Activated CD4-positive, alpha-beta T cell treated with anti-CD3 and anti-CD28 coated beads, Interleukin-2, amount 10 ng/mL, durations not matched to agents 24 days and 14 days (primary cell): Measurements from ENCODE around the gene METTL14. TPM values are rescaled to one million over a fixed set of nuclear protein-coding genes. Genes with fewer than 3 reads are reported as not detected.

ENCODE experiments used
- DNase-seq: peaks from one replicate; pipeline ENCODE4 v3.0.0; 2022
- H3K27ac Mint-ChIP-seq: one replicate; pipeline ENCODE4 v1.8.0; 2022; ENCODE audit warnings: mild to moderate bottlenecking, mixed read lengths
- H3K27me3 Mint-ChIP-seq: one replicate; pipeline ENCODE4 v1.8.0; 2022; ENCODE audit warnings: mixed read lengths
- H3K36me3 Mint-ChIP-seq: one replicate; pipeline ENCODE4 v1.8.0; 2022; ENCODE audit warnings: low read depth, mild to moderate bottlenecking, mixed read lengths
- H3K4me1 Mint-ChIP-seq: one replicate; pipeline ENCODE4 v1.8.0; 2021; ENCODE audit warnings: mixed read lengths
- H3K4me3 Mint-ChIP-seq: one replicate; pipeline ENCODE4 v1.8.0; 2022; ENCODE audit warnings: mild to moderate bottlenecking, moderate library complexity, mixed read lengths
- H3K9me3 Mint-ChIP-seq: one replicate; pipeline ENCODE4 v1.8.0; 2021; ENCODE audit warnings: mixed read lengths
- intact Hi-C: fragments of 100-400 bp; cut with micrococcal nuclease; formaldehyde crosslinking; loops from one replicate; pipeline ENCODE4 v1.15.1; 2023
- total RNA-seq: library from RNA; stranded (reverse); gene quantifications from 2 replicates; pipeline ENCODE4 v1.2.3, GENCODE V29; 2022

The METTL14 gene
- total RNA-seq, 1 donor from 2014 or later = 51.9 TPM

- Mint-ChIP-seq H3K36me3 (peaks cover 42% of the 10 kb centered on the region), H3K9me3 (no peaks in the 10 kb centered on the region)
These were observed 56.2 kb downstream of the METTL14 start for GRCh38 chr4:118741301-118741855.

GRCh38 chr4:118742050-118742449 lies 56.9 kb downstream of the METTL14 start:
- no peak for DNase-seq
- H3K9me3 Mint-ChIP-seq = no peaks in the 10 kb centered on the region
- no peak overlapping the region for H3K4me3 Mint-ChIP-seq
- no peak overlapping the region for H3K27ac Mint-ChIP-seq
- intact Hi-C loops = loop anchor here (10.0 kb wide), 1 partner anchor 63 kb away; no protein-coding TSS in a partner anchor
- peaks cover 2% of the 10 kb centered on the region for H3K4me1 Mint-ChIP-seq
- no peaks in the 10 kb centered on the region for H3K27me3 Mint-ChIP-seq
- H3K36me3 Mint-ChIP-seq = peaks cover 37% of the 10 kb centered on the region

More at GRCh38 chr4:118741301-118741855, 56.2 kb downstream of the METTL14 start:
- H3K27ac Mint-ChIP-seq = no peak overlapping the region
- intact Hi-C loops = loop anchor here (10.0 kb wide), 1 partner anchor 63 kb away; no protein-coding TSS in a partner anchor
- no peak for DNase-seq
- no peak overlapping the region for H3K4me3 Mint-ChIP-seq
- H3K4me1 Mint-ChIP-seq = peaks cover 2% of the 10 kb centered on the region
- H3K27me3 Mint-ChIP-seq = no peaks in the 10 kb centered on the region

GRCh38 chr4:118743867-118744266 lies 58.7 kb downstream of the METTL14 start:
- Mint-ChIP-seq H3K36me3 (peaks cover 31% of the 10 kb centered on the region), H3K4me1 (peaks cover 2% of the 10 kb centered on the region)

GRCh38 chr4:118745357-118745756 lies 60.2 kb downstream of the METTL14 start:
- Mint-ChIP-seq H3K4me3 (no peak overlapping the region), H3K27ac (no peak overlapping the region), H3K4me1 (peaks cover 2% of the 10 kb centered on the region), H3K36me3 (peaks cover 23% of the 10 kb centered on the region), H3K9me3 (no peaks in the 10 kb centered on the region), H3K27me3 (no peaks in the 10 kb centered on the region)
- DNase-seq = no peak
- intact Hi-C loops = loop anchor here (10.0 kb wide), 1 partner anchor 59 kb away; no protein-coding TSS in a partner anchor

More at GRCh38 chr4:118743867-118744266, 58.7 kb downstream of the METTL14 start:
- no peak overlapping the region for H3K4me3 Mint-ChIP-seq
- H3K9me3 Mint-ChIP-seq = no peaks in the 10 kb centered on the region
- no peak overlapping the region for H3K27ac Mint-ChIP-seq
- intact Hi-C loops = loop anchor here (10.0 kb wide), 1 partner anchor 61 kb away; no protein-coding TSS in a partner anchor
- no peaks in the 10 kb centered on the region for H3K27me3 Mint-ChIP-seq
- DNase-seq = no peak

- Mint-ChIP-seq H3K4me1 (peaks cover under 1% of the 10 kb centered on the region), H3K27me3 (no peaks in the 10 kb centered on the region), H3K36me3 (peaks cover 23% of the 10 kb centered on the region), H3K9me3 (no peaks in the 10 kb centered on the region), H3K27ac (no peak overlapping the region), H3K4me3 (no peak overlapping the region)
- intact Hi-C loops = loop anchor here (10.0 kb wide), 1 partner anchor 58 kb away; no protein-coding TSS in a partner anchor
- no peak for DNase-seq
These were observed 61.2 kb downstream of the METTL14 start for GRCh38 chr4:118746251-118746919.

- intact Hi-C loops = loop anchor here (10.0 kb wide), 1 partner anchor 55 kb away; no protein-coding TSS in a partner anchor
- no peaks in the 10 kb centered on the region for H3K4me1 Mint-ChIP-seq
- peaks cover 18% of the 10 kb centered on the region for H3K36me3 Mint-ChIP-seq
- H3K27ac Mint-ChIP-seq = no peak overlapping the region
- no peak overlapping the region for H3K4me3 Mint-ChIP-seq
- DNase-seq = no peak
- no peaks in the 10 kb centered on the region for H3K27me3 Mint-ChIP-seq
- no peaks in the 10 kb centered on the region for H3K9me3 Mint-ChIP-seq
These were observed 64.3 kb downstream of the METTL14 start for GRCh38 chr4:118749347-118749988.

GRCh38 chr4:118751629-118752323 lies 66.6 kb downstream of the METTL14 start:
- intact Hi-C loops = no loop called here
- no peaks in the 10 kb centered on the region for H3K9me3 Mint-ChIP-seq
- peaks cover 19% of the 10 kb centered on the region for H3K36me3 Mint-ChIP-seq
- no peaks in the 10 kb centered on the region for H3K27me3 Mint-ChIP-seq
- no peak for DNase-seq
- no peak overlapping the region for H3K27ac Mint-ChIP-seq
- H3K4me3 Mint-ChIP-seq = no peak overlapping the region
- H3K4me1 Mint-ChIP-seq = no peaks in the 10 kb centered on the region

GRCh38 chr4:118752551-118752950 lies 67.4 kb downstream of the METTL14 start:
- no peak for DNase-seq
- no peaks in the 10 kb centered on the region for H3K27me3 Mint-ChIP-seq
- peaks cover 22% of the 10 kb centered on the region for H3K36me3 Mint-ChIP-seq
- no peaks in the 10 kb centered on the region for H3K4me1 Mint-ChIP-seq
- intact Hi-C loops = no loop called here
- no peaks in the 10 kb centered on the region for H3K9me3 Mint-ChIP-seq
- H3K4me3 Mint-ChIP-seq = no peak overlapping the region
- no peak overlapping the region for H3K27ac Mint-ChIP-seq

- Mint-ChIP-seq H3K9me3 (no peaks in the 10 kb centered on the region), H3K4me1 (no peaks in the 10 kb centered on the region), H3K36me3 (peaks cover 23% of the 10 kb centered on the region), H3K27ac (no peak overlapping the region), H3K27me3 (no peaks in the 10 kb centered on the region), H3K4me3 (no peak overlapping the region)
- intact Hi-C loops = no loop called here
- no peak for DNase-seq
These were observed 67.9 kb downstream of the METTL14 start for GRCh38 chr4:118753096-118753495.

GRCh38 chr4:118753685-118754084 lies 68.5 kb downstream of the METTL14 start:
- Mint-ChIP-seq H3K36me3 (peaks cover 23% of the 10 kb centered on the region), H3K4me1 (no peaks in the 10 kb centered on the region), H3K4me3 (no peak overlapping the region), H3K9me3 (no peaks in the 10 kb centered on the region), H3K27ac (no peak overlapping the region), H3K27me3 (no peaks in the 10 kb centered on the region)
- intact Hi-C loops = no loop called here
- DNase-seq = no peak

- intact Hi-C loops = no loop called here
- Mint-ChIP-seq H3K4me3 (no peak overlapping the region), H3K27ac (no peak overlapping the region), H3K9me3 (no peaks in the 10 kb centered on the region), H3K27me3 (no peaks in the 10 kb centered on the region), H3K4me1 (peaks cover 3% of the 10 kb centered on the region), H3K36me3 (peaks cover 25% of the 10 kb centered on the region)
- no peak for DNase-seq
These were observed 69.7 kb downstream of the METTL14 start for GRCh38 chr4:118754890-118755289.

GRCh38 chr4:118755438-118756226 lies 70.4 kb downstream of the METTL14 start:
- no peak for DNase-seq
- Mint-ChIP-seq H3K27me3 (no peaks in the 10 kb centered on the region), H3K9me3 (no peaks in the 10 kb centered on the region), H3K4me1 (peaks cover 3% of the 10 kb centered on the region), H3K4me3 (no peak overlapping the region), H3K27ac (no peak overlapping the region), H3K36me3 (peaks cover 25% of the 10 kb centered on the region)
- intact Hi-C loops = no loop called here

- intact Hi-C loops = no loop called here
- H3K4me3 Mint-ChIP-seq = no peak overlapping the region
- H3K9me3 Mint-ChIP-seq = no peaks in the 10 kb centered on the region
- no peaks in the 10 kb centered on the region for H3K27me3 Mint-ChIP-seq
- DNase-seq = no peak
- H3K4me1 Mint-ChIP-seq = peaks cover 3% of the 10 kb centered on the region
- H3K36me3 Mint-ChIP-seq = peaks cover 23% of the 10 kb centered on the region
- no peak overlapping the region for H3K27ac Mint-ChIP-seq
These were observed 71.2 kb downstream of the METTL14 start for GRCh38 chr4:118756429-118756828.
